ENCODE measurements around the gene SAP30.

SAP30 gene

GRCh38 chr4:173370477-173371291 lies at the start of gene SAP30:
TSS of gene SAP30 (plus strand) at chr4:173370954. CDS start at chr4:173371183, 229 bp downstream.
- Histone ChIP-seq H3K4me2 (peak within 1 kb of the TSS; percentile 85), H4K20me1 (peaks cover 40% of the 10 kb centered on the region), H3K9ac (peak within 1 kb of the TSS; percentile 84), H3K36me3 (peaks cover 13% of the 10 kb centered on the region), H3K27me3 (no peaks in the 10 kb centered on the region), H3K27ac (peak within 1 kb of the TSS; percentile 78), H3K9me3 (no peaks in the 10 kb centered on the region), H3K4me3 (peak within 1 kb of the TSS; percentile 80), H3K4me1 (peaks cover 64% of the 10 kb centered on the region)
- no peak for TF ChIP-seq Cebpa-rat (IDR thresholded peaks at IDR 0.05)

GRCh38 chr4:173325007-173325736 lies 45.6 kb upstream of the SAP30 start:
- H3K4me3 ChIP-seq = no peak overlapping the region
- TF ChIP-seq Cebpa-rat (IDR thresholded peaks at IDR 0.05) = no peak
- peaks cover 4% of the 10 kb centered on the region for H3K4me1 ChIP-seq
- no peaks in the 10 kb centered on the region for H3K9me3 ChIP-seq
- H4K20me1 ChIP-seq = peaks cover 1% of the 10 kb centered on the region; the same call in 1 of the 2 replicates
- H3K36me3 ChIP-seq = peaks cover 67% of the 10 kb centered on the region
- no peak overlapping the region for H3K4me2 ChIP-seq
- no peak overlapping the region for H3K9ac ChIP-seq
- no peak overlapping the region for H3K27ac ChIP-seq
- no peaks in the 10 kb centered on the region for H3K27me3 ChIP-seq

- TF ChIP-seq Cebpa-rat (IDR thresholded peaks at IDR 0.05) = no peak
- no peak overlapping the region for H3K9ac ChIP-seq
- H3K27me3 ChIP-seq = no peaks in the 10 kb centered on the region
- H4K20me1 ChIP-seq = peaks cover 33% of the 10 kb centered on the region
- H3K4me3 ChIP-seq = no peak overlapping the region
- H3K9me3 ChIP-seq = no peaks in the 10 kb centered on the region
- H3K27ac ChIP-seq = no peak overlapping the region
- peaks cover 25% of the 10 kb centered on the region for H3K4me1 ChIP-seq
- peaks cover 69% of the 10 kb centered on the region for H3K36me3 ChIP-seq
- H3K4me2 ChIP-seq = no peak overlapping the region
Observed at GRCh38 chr4:173328236-173328901, 42.4 kb upstream of the SAP30 start.

GRCh38 chr4:173330590-173330989 lies 40.2 kb upstream of the SAP30 start:
- H3K9ac ChIP-seq = no peak overlapping the region
- H3K4me3 ChIP-seq = no peak overlapping the region
- peaks cover 35% of the 10 kb centered on the region for H4K20me1 ChIP-seq
- TF ChIP-seq Cebpa-rat (IDR thresholded peaks at IDR 0.05) = no peak
- H3K4me1 ChIP-seq = peaks cover 27% of the 10 kb centered on the region
- peak overlapping the region; percentile 54 for H3K4me2 ChIP-seq
- H3K27ac ChIP-seq = 0 out of 2 replicates have a peak overlapping the region, but pooled peaks have one; percentile 13
- peaks cover 63% of the 10 kb centered on the region for H3K36me3 ChIP-seq
- no peaks in the 10 kb centered on the region for H3K9me3 ChIP-seq
- H3K27me3 ChIP-seq = no peaks in the 10 kb centered on the region

GRCh38 chr4:173332021-173332487 lies 38.7 kb upstream of the SAP30 start:
- Histone ChIP-seq H3K27me3 (no peaks in the 10 kb centered on the region), H3K4me1 (peaks cover 39% of the 10 kb centered on the region), H3K4me2 (peak overlapping the region; percentile 79), H3K4me3 (peak overlapping the region; percentile 99), H3K9me3 (no peaks in the 10 kb centered on the region), H3K9ac (peak overlapping the region; percentile 100), H4K20me1 (peaks cover 35% of the 10 kb centered on the region), H3K36me3 (peaks cover 51% of the 10 kb centered on the region), H3K27ac (0 out of 2 replicates have a peak overlapping the region, but pooled peaks have one; percentile 99)
- TF ChIP-seq Cebpa-rat (IDR thresholded peaks at IDR 0.05) = no peak

GRCh38 chr4:173332963-173333657 lies 37.6 kb upstream of the SAP30 start:
- Histone ChIP-seq H4K20me1 (peaks cover 35% of the 10 kb centered on the region), H3K4me2 (peak overlapping the region; percentile 79), H3K9me3 (no peaks in the 10 kb centered on the region), H3K36me3 (peaks cover 46% of the 10 kb centered on the region), H3K4me3 (peak overlapping the region; percentile 99), H3K27me3 (no peaks in the 10 kb centered on the region), H3K9ac (peak overlapping the region; percentile 100), H3K27ac (peak overlapping the region; percentile 99), H3K4me1 (peaks cover 48% of the 10 kb centered on the region)
- TF ChIP-seq Cebpa-rat (IDR thresholded peaks at IDR 0.05) = no peak

GRCh38 chr4:173333658-173334084 lies 37.1 kb upstream of the SAP30 start:
- no peaks in the 10 kb centered on the region for H3K9me3 ChIP-seq
- H4K20me1 ChIP-seq = peaks cover 35% of the 10 kb centered on the region
- peaks cover 48% of the 10 kb centered on the region for H3K4me1 ChIP-seq
- peak overlapping the region; percentile 99 for H3K27ac ChIP-seq
- peaks cover 40% of the 10 kb centered on the region for H3K36me3 ChIP-seq
- no peaks in the 10 kb centered on the region for H3K27me3 ChIP-seq
- H3K9ac ChIP-seq = peak overlapping the region; percentile 100
- TF ChIP-seq Cebpa-rat (IDR thresholded peaks at IDR 0.05) = no peak
- H3K4me3 ChIP-seq = peak overlapping the region; percentile 99
- peak overlapping the region; percentile 79 for H3K4me2 ChIP-seq

- Histone ChIP-seq H4K20me1 (peaks cover 35% of the 10 kb centered on the region), H3K9me3 (no peaks in the 10 kb centered on the region), H3K4me3 (peak within 1 kb of the TSS; percentile 99), H3K4me2 (peak within 1 kb of the TSS; percentile 84), H3K27me3 (no peaks in the 10 kb centered on the region), H3K27ac (peak within 1 kb of the TSS; percentile 99), H3K4me1 (peaks cover 48% of the 10 kb centered on the region), H3K36me3 (peaks cover 34% of the 10 kb centered on the region), H3K9ac (peak within 1 kb of the TSS; percentile 100)
- no peak for TF ChIP-seq Cebpa-rat (IDR thresholded peaks at IDR 0.05)
Observed at GRCh38 chr4:173334085-173334890, 36.5 kb upstream of the SAP30 start, which contains the start of gene HMGB2. TSS of gene HMGB2 (minus strand) at chr4:173334358. CDS start at chr4:173333649, 709 bp downstream.

All from BLaER1 (cell line).